Mucosa of stomach (tissue), 1 donor: ENCODE measurements around the gene NOTCH4.

ENCODE experiments used
- H3K27me3 ChIP-seq: one replicate; pipeline ENCODE4 v1.7.0; 2013; ENCODE audit warnings: mild to moderate bottlenecking, low read length; ENCODE audit not compliant: control insufficient read depth, insufficient read depth
- H3K36me3 ChIP-seq: one replicate; pipeline ENCODE4 v1.7.0; 2013; ENCODE audit warnings: low read length; ENCODE audit not compliant: control insufficient read depth, insufficient read depth
- H3K4me1 ChIP-seq: one replicate; pipeline ENCODE4 v1.7.0; 2013; ENCODE audit warnings: mild to moderate bottlenecking, low read length; ENCODE audit not compliant: control insufficient read depth, insufficient read depth
- H3K4me3 ChIP-seq: one replicate; pipeline ENCODE4 v1.7.0; 2013; ENCODE audit warnings: low read length
- H3K9ac ChIP-seq: one replicate; pipeline ENCODE4 v1.7.0; 2013; ENCODE audit warnings: mild to moderate bottlenecking, low read length, moderate library complexity
- H3K9me3 ChIP-seq: one replicate; pipeline ENCODE4 v1.7.0; 2013; ENCODE audit warnings: mild to moderate bottlenecking, low read length, moderate library complexity; ENCODE audit not compliant: control insufficient read depth
- donor health status: Pancreatic carcinoma.

Gene NOTCH4

GRCh38 chr6:32175322-32175710 lies 48.6 kb downstream of the NOTCH4 start:
- peaks cover 39% of the 10 kb centered on the region for H3K4me1 ChIP-seq

DNA sequence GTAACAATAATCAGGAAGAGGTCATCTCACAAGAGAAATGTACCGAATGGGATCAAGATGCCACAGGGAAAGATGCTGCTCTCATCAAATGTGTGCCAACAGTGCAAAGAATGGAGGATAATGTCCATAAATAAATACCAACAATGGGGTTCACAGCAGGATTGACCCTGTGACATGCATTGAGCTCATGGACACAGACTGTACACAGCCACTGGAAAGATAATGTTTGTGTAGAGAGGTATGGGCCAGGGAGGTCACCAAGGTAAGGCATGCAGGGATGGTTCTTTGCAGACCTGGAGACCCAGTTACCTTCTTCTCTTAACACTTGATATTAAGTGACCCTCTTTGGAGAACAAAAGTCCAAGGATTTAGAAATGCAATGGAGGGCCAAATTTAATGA lies 49.5 kb downstream of the NOTCH4 start:
- no peaks in the 10 kb centered on the region for H3K9me3 ChIP-seq
- peaks cover 39% of the 10 kb centered on the region for H3K4me1 ChIP-seq
- no peak overlapping the region for H3K9ac ChIP-seq
- H3K36me3 ChIP-seq: no peaks in the 10 kb centered on the region
- no peak overlapping the region for H3K4me3 ChIP-seq
- H3K27me3 ChIP-seq: no peaks in the 10 kb centered on the region

More at GRCh38 chr6:32175322-32175710, 48.6 kb downstream of the NOTCH4 start:
- H3K9ac ChIP-seq: peak overlapping the region; percentile 83
- no peaks in the 10 kb centered on the region for H3K9me3 ChIP-seq
- H3K36me3 ChIP-seq: no peaks in the 10 kb centered on the region
- H3K4me3 ChIP-seq: peak overlapping the region; percentile 67
- no peaks in the 10 kb centered on the region for H3K27me3 ChIP-seq

- H3K4me3 ChIP-seq: no peak overlapping the region
- no peaks in the 10 kb centered on the region for H3K36me3 ChIP-seq
- peaks cover 44% of the 10 kb centered on the region for H3K4me1 ChIP-seq
- H3K9me3 ChIP-seq: no peaks in the 10 kb centered on the region
- H3K9ac ChIP-seq: no peak overlapping the region
- H3K27me3 ChIP-seq: no peaks in the 10 kb centered on the region
Observed at GRCh38 chr6:32173051-32173727, 50.7 kb downstream of the NOTCH4 start.

DNA sequence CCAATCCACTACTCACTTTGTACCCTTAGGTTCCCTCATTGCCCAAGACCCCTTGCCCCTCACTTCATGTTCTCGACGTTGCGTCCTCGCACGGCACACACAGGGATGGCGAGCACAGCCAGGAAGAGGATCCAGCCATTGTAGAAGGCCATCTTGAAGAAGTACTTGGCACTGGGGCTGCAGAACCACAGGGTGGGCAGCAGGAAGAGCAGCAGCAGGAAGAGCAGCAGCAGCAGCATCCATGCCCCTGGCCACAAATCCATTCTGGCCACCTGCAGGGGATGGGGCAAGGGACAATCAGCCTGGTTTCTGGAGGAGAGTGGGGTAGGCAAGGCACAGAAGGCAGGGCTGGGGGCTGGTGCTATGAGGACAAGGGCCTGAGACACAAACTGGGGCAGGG lies 52.6 kb downstream of the NOTCH4 start:
- peaks cover 48% of the 10 kb centered on the region for H3K4me1 ChIP-seq
- H3K9ac ChIP-seq: no peak overlapping the region
- H3K36me3 ChIP-seq: no peaks in the 10 kb centered on the region
- H3K9me3 ChIP-seq: no peaks in the 10 kb centered on the region
- no peak overlapping the region for H3K4me3 ChIP-seq
- no peaks in the 10 kb centered on the region for H3K27me3 ChIP-seq

GRCh38 chr6:32170294-32170693 lies 53.6 kb downstream of the NOTCH4 start:
- Histone ChIP-seq H3K9me3 (no peaks in the 10 kb centered on the region), H3K4me3 (no peak overlapping the region), H3K27me3 (no peaks in the 10 kb centered on the region), H3K9ac (no peak overlapping the region), H3K4me1 (peaks cover 43% of the 10 kb centered on the region), H3K36me3 (no peaks in the 10 kb centered on the region)

GRCh38 chr6:32168807-32169591 lies 54.9 kb downstream of the NOTCH4 start:
- H3K9ac ChIP-seq: peak overlapping the region; percentile 9
- no peaks in the 10 kb centered on the region for H3K27me3 ChIP-seq
- no peaks in the 10 kb centered on the region for H3K36me3 ChIP-seq
- H3K4me1 ChIP-seq: peaks cover 35% of the 10 kb centered on the region
- H3K4me3 ChIP-seq: no peak overlapping the region
- no peaks in the 10 kb centered on the region for H3K9me3 ChIP-seq

- H3K27me3 ChIP-seq: no peaks in the 10 kb centered on the region
- peaks cover 35% of the 10 kb centered on the region for H3K4me1 ChIP-seq
- H3K36me3 ChIP-seq: no peaks in the 10 kb centered on the region
- no peaks in the 10 kb centered on the region for H3K9me3 ChIP-seq
- peak overlapping the region; percentile 24 for H3K9ac ChIP-seq
- no peak overlapping the region for H3K4me3 ChIP-seq
Observed at GRCh38 chr6:32168350-32168749, 55.5 kb downstream of the NOTCH4 start.

DNA sequence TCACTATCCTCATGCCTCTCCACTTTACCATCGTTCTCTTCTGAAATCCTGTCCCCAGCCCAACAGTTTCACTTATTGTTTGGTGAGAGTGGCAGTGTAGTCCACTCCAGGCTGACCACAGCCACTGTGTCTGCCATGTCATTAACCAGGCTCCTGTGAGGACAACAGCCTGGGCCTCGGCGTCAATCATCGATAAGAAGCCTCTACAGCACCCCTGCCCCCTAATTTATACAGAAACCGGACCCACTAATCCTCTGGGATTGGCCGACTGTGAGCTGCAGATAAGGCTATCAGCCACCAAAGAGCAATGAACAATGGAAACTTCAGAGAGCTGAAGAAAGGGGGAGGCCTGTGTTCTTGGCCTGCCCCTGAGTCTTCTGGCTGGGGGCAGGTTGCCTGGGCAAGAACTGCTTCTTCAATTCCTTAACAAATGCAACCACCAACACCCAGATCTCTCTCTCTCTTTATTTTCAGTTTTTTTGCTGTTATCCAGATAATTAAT lies 56.1 kb downstream of the NOTCH4 start:
- Histone ChIP-seq H3K36me3 (no peaks in the 10 kb centered on the region), H3K4me3 (no peak overlapping the region), H3K27me3 (no peaks in the 10 kb centered on the region), H3K4me1 (peaks cover 35% of the 10 kb centered on the region), H3K9ac (peak overlapping the region; percentile 24), H3K9me3 (no peaks in the 10 kb centered on the region)

DNA sequence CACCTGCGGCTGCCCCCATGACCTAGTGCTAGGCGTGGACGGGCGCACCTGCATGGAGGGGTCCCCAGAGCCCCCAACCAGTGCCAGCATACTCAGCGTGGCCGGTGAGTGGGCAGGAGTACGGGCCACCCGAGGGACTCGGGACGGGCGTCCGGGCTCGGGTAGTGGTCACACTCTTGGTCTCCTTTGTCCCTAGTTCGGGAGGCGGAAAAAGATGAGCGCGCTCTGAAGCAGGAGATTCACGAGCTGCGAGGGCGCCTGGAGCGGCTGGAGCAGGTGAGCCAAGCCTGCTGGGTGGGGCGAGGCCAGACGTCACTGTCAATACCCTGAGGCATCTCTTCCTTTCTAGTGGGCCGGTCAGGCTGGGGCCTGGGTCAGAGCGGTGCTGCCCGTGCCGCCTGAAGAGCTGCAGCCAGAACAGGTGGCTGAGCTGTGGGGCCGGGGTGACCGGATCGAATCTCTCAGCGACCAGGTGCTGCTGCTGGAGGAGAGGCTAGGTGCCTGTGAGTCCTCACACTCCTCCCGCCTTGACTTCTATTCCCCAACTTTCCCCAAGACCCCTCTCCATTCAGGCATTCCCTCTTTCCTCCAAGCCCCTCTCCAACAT lies 56.6 kb downstream of the NOTCH4 start:
- H3K9me3 ChIP-seq: no peaks in the 10 kb centered on the region
- H3K9ac ChIP-seq: peak overlapping the region; percentile 24
- H3K27me3 ChIP-seq: no peaks in the 10 kb centered on the region
- no peaks in the 10 kb centered on the region for H3K36me3 ChIP-seq
- peaks cover 35% of the 10 kb centered on the region for H3K4me1 ChIP-seq
- no peak overlapping the region for H3K4me3 ChIP-seq

DNA sequence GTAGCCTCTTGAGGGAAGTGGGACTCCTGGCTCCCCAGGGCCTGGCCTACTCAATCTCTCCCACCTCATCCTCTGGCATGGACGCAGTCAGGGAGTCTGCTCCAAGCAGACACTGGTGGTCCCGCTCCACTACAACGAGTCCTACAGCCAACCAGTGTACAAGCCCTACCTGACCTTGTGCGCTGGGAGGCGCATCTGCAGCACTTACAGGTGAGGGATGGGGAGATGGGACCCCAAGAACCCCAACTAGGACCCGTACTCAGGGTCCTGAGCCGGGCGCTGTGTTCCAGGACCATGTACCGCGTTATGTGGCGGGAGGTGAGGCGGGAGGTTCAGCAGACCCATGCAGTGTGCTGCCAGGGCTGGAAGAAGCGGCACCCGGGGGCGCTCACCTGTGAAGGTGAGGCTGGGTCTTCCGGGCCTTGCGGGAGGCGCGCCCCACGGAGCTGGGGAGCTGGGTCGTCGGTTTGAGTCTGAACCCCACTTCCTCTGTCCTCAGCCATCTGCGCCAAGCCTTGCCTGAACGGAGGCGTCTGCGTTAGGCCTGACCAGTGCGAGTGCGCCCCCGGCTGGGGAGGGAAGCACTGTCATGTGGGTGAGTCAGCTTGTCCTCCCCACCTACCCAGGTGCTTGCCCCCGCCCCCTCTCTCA lies 57.3 kb downstream of the NOTCH4 start:
- no peak overlapping the region for H3K4me3 ChIP-seq
- no peaks in the 10 kb centered on the region for H3K36me3 ChIP-seq
- H3K27me3 ChIP-seq: no peaks in the 10 kb centered on the region
- H3K9ac ChIP-seq: no peak overlapping the region
- H3K9me3 ChIP-seq: no peaks in the 10 kb centered on the region
- peaks cover 35% of the 10 kb centered on the region for H3K4me1 ChIP-seq

- no peak within 1 kb of the TSS for H3K4me3 ChIP-seq
- H3K9me3 ChIP-seq: no peaks in the 10 kb centered on the region
- H3K9ac ChIP-seq: no peak within 1 kb of the TSS
- H3K36me3 ChIP-seq: no peaks in the 10 kb centered on the region
- H3K27me3 ChIP-seq: no peaks in the 10 kb centered on the region
- peaks cover 26% of the 10 kb centered on the region for H3K4me1 ChIP-seq
Observed at GRCh38 chr6:32164295-32164694, 59.6 kb downstream of the NOTCH4 start, which contains the start of gene EGFL8. Gene EGFL8 (plus strand): TSS chr6:32164595. CDS start chr6:32166166, 1,571 bp downstream.
